Smooth muscle cell (in vitro differentiated cells): ENCODE results near the gene ZNF804B. TPM values are rescaled to one million over a fixed set of nuclear protein-coding genes. Genes with fewer than 3 reads are reported as not detected.

ENCODE experiments used
- DNase-seq: peaks from one replicate; lab custom pipeline; 2025; ENCODE audit not compliant: unreplicated experiment; lab: John Stamatoyannopoulos, UW
- H2AFZ ChIP-seq: fragments of 200-600 bp; sonication (generic); 2 replicates; pipeline ENCODE4 v1.6.0; 2016; ENCODE audit warnings: antibody characterized with exemption, low read depth, mild to moderate bottlenecking
- H3F3A ChIP-seq: fragments of 200-600 bp; sonication (generic); 2 replicates; pipeline ENCODE4 v1.6.0; 2017; ENCODE audit warnings: antibody characterized with exemption, low read depth
- H3K27ac ChIP-seq: fragments of 200-600 bp; sonication (generic); 2 replicates; pipeline ENCODE4 v1.5.1; 2016; ENCODE audit warnings: low read depth, mild to moderate bottlenecking
- H3K27me3 ChIP-seq: fragments of 200-600 bp; sonication (generic); 2 replicates; pipeline ENCODE4 v1.6.1; 2016; ENCODE audit warnings: low read depth, mild to moderate bottlenecking
- H3K36me3 ChIP-seq: fragments of 200-600 bp; sonication (generic); 2 replicates; pipeline ENCODE4 v1.5.1; 2016; ENCODE audit warnings: low read depth
- H3K4me1 ChIP-seq: fragments of 200-600 bp; sonication (generic); 2 replicates; pipeline ENCODE4 v1.5.1; 2016; ENCODE audit warnings: low read depth
- H3K4me2 ChIP-seq: fragments of 200-600 bp; sonication (generic); 2 replicates; pipeline ENCODE4 v1.6.0; 2016; ENCODE audit warnings: mild to moderate bottlenecking
- H3K4me3 ChIP-seq: fragments of 200-600 bp; sonication (generic); 2 replicates; pipeline ENCODE4 v1.5.1; 2016; ENCODE audit warnings: mild to moderate bottlenecking
- H3K79me2 ChIP-seq: fragments of 200-600 bp; sonication (generic); 2 replicates; pipeline ENCODE4 v1.6.0; 2016; ENCODE audit warnings: low read depth, mild to moderate bottlenecking
- H3K9ac ChIP-seq: fragments of 200-600 bp; sonication (generic); 2 replicates; pipeline ENCODE4 v1.6.0; 2016; ENCODE audit warnings: low read depth
- H3K9me3 ChIP-seq: fragments of 200-600 bp; sonication (generic); replicated peaks from 2 replicates; pipeline ENCODE4 v1.5.1; 2016; ENCODE audit warnings: low read depth
- H4K20me1 ChIP-seq: fragments of 200-600 bp; sonication (generic); 2 replicates; pipeline ENCODE4 v1.6.0; 2016; ENCODE audit warnings: low read depth
- CTCF ChIP-seq: fragments of 200-600 bp; sonication (generic); IDR thresholded peaks from 2 replicates; pipeline ENCODE4 v1.5.1; 2017; ENCODE audit warnings: borderline replicate concordance, mild to moderate bottlenecking, antibody characterized with exemption; ENCODE audit not compliant: insufficient read depth, poor library complexity, severe bottlenecking
- WGBS: methylation state at CpG from one replicate; pipeline ENCODE4 v1.1.7; 2016; ENCODE audit warnings: low lambda C conversion rate; 5-methylcytosine and 5-hydroxymethylcytosine counted together
- polyA plus RNA-seq: library from polyadenylated mRNA; unstranded; fragments of >200 nt; fragmentation: Nextera tagmentation; extraction: Ambion mirVana; gene quantifications from 2 replicates; pipeline ENCODE4 v1.2.1, GENCODE V29; 2016
- total RNA-seq: library from RNA; depleted of rRNA; stranded (reverse); fragments of >200 nt; gene quantifications from 2 replicates; pipeline ENCODE4 v1.2.3, GENCODE V29; 2014

ZNF804B gene
- total and polyA plus RNA-seq, 2 experiments from 2014 or later, result not detected

DNA sequence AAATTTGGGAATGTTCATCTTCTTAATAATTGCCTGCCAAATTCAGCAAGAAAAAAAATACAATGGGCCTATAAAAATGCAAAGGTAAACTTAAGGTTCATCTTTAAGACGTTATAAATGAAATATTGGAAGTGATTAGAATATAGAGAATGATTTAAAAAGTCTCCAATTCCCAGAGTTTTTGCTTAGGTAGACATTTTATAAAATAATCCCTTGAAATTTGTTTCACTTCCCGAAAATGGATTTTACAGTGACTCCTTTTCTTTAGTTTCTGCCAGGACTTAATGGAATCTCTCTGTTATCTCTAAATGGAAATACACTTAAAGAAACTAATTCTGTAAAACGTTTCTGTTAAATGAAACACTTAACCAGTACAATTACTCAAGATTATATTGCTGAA, 580.2 kb downstream of the ZNF804B start:
- Histone ChIP-seq H3K27me3 (no peaks in the 10 kb centered on the region), H3K79me2 (no peaks in the 10 kb centered on the region), H4K20me1 (no peaks in the 10 kb centered on the region), H3K4me3 (no peak overlapping the region), H3F3A (no peaks in the 10 kb centered on the region), H3K4me2 (no peak overlapping the region), H3K9me3 (no peaks in the 10 kb centered on the region), H3K36me3 (no peaks in the 10 kb centered on the region), H3K4me1 (no peaks in the 10 kb centered on the region), H3K9ac (no peak overlapping the region), H3K27ac (no peak overlapping the region), H2AFZ (no peak overlapping the region)
- WGBS, result 63% methylated on average over 3 of the region's 3 CpGs
- no peak for DNase-seq
- no peak for TF ChIP-seq CTCF

DNA sequence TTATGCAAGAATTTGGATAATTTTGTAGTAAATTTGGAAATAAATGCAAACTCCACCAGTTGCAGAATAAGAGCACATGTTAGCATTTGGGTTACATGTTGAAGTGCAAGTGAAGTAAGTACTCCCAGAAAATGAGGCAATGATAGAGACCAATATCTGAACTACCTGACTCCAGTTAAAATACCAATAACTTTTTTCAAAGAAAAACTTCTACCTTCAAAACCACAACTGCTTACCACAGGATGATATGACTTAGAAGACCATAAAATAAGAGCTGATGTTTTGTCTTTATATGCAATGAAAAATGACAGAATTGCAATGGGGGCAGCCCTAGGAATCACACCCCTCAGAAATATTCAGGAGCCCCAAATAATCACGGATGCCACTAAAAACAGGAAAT, 597.6 kb downstream of the ZNF804B start:
- DNase-seq, result no peak
- no peaks in the 10 kb centered on the region for H4K20me1 ChIP-seq
- H3K27me3 ChIP-seq, result no peaks in the 10 kb centered on the region
- H3K4me2 ChIP-seq, result no peak overlapping the region
- H3K4me3 ChIP-seq, result no peak overlapping the region
- TF ChIP-seq CTCF, result no peak
- no peaks in the 10 kb centered on the region for H3K9me3 ChIP-seq
- H3K4me1 ChIP-seq, result no peaks in the 10 kb centered on the region
- no peaks in the 10 kb centered on the region for H3K36me3 ChIP-seq
- H3F3A ChIP-seq, result no peaks in the 10 kb centered on the region
- no peaks in the 10 kb centered on the region for H3K79me2 ChIP-seq
- H3K9ac ChIP-seq, result no peak overlapping the region
- no peak overlapping the region for H3K27ac ChIP-seq
- H2AFZ ChIP-seq, result no peak overlapping the region
- WGBS, result 86% methylated on average over 1 of the region's 1 CpG

DNA sequence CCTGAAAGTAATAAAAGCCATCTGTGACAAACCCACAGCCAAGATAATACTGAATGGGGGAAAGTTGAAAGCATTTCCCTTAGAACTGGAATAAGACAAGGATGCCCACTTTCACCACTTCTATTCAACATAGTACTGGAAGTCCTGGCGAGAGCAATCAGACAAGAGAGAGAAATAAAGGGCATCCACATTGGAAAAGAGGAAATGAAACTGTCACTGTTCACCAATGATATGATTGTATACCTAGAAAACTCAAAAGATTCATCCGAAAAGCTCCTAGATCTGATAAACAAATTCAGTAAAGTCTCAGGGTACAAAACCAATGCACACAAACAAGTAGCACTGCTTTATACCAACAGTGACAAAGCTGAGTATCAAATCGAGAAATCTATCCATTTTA, 617.7 kb downstream of the ZNF804B start:
- no peak for DNase-seq
- Histone ChIP-seq H3K4me1 (no peaks in the 10 kb centered on the region), H3K4me3 (no peak overlapping the region), H3K9ac (no peak overlapping the region), H3K79me2 (no peaks in the 10 kb centered on the region), H3K27ac (no peak overlapping the region), H3K27me3 (no peaks in the 10 kb centered on the region), H3K36me3 (no peaks in the 10 kb centered on the region), H3K9me3 (no peaks in the 10 kb centered on the region), H4K20me1 (no peaks in the 10 kb centered on the region), H3F3A (no peaks in the 10 kb centered on the region), H3K4me2 (no peak overlapping the region), H2AFZ (no peak overlapping the region)
- 88% methylated on average over 3 of the region's 3 CpGs for WGBS
- TF ChIP-seq CTCF, result no peak

- 85% methylated on average over 1 of the region's 1 CpG for WGBS
- Histone ChIP-seq H2AFZ (no peak overlapping the region), H3K79me2 (no peaks in the 10 kb centered on the region), H3F3A (no peaks in the 10 kb centered on the region), H3K27me3 (no peaks in the 10 kb centered on the region), H3K4me1 (no peaks in the 10 kb centered on the region), H4K20me1 (no peaks in the 10 kb centered on the region), H3K4me3 (no peak overlapping the region), H3K9me3 (no peaks in the 10 kb centered on the region), H3K27ac (no peak overlapping the region), H3K4me2 (no peak overlapping the region), H3K9ac (no peak overlapping the region), H3K36me3 (no peaks in the 10 kb centered on the region)
- no peak for TF ChIP-seq CTCF
- DNase-seq, result no peak
Observed at GRCh38 chr7:89385411-89385810, 625.9 kb downstream of the ZNF804B start.
